ENCODE data around the gene MTX1. TPM values are rescaled to one million over a fixed set of nuclear protein-coding genes. Genes with fewer than 3 reads are reported as not detected.

The MTX1 gene
- total RNA-seq, 2 donors from 2014 or later = 49.6 to 57.1 TPM

- Histone ChIP-seq H3K4me3 (peak within 1 kb of the TSS; percentile 65 to 68), H3K9me3 (no peaks in the 10 kb centered on the region), H3K36me3 (peaks cover 0 to 16% of the 10 kb centered on the region in 2 donors), H3K27ac (peak within 1 kb of the TSS; percentile 72 to 79), H3K27me3 (replicated peaks; ENCODE audit: insufficient read depth) (no peaks in the 10 kb centered on the region), H3K4me1 (replicated peaks) (no peaks in the 10 kb centered on the region)
- TF ChIP-seq POLR2AphosphoS5 (IDR thresholded peaks at IDR 0.05) (peak; percentile 99), POLR2A (IDR thresholded peaks at IDR 0.05) (peak; percentile 58), CTCF (IDR thresholded peaks at IDR 0.05) (no peak)
- peak; percentile 98 for DNase-seq (ENCODE audit: low spot score)
- intact Hi-C loops (cut with DNase I) = no loop called here
- under 1% methylated on average over 47 of the region's 47 CpGs for WGBS
Observed at GRCh38 chr1:155261852-155262673, 53.6 kb downstream of the MTX1 start, which contains the start of gene SCAMP3. Gene SCAMP3 (minus strand): TSS chr1:155262360. CDS start chr1:155262151, 209 bp downstream.

GRCh38 chr1:155263067-155263466, 54.6 kb downstream of the MTX1 start:
- Histone ChIP-seq H3K27me3 (replicated peaks; ENCODE audit: insufficient read depth) (no peaks in the 10 kb centered on the region), H3K4me1 (replicated peaks) (no peaks in the 10 kb centered on the region), H3K9me3 (no peaks in the 10 kb centered on the region), H3K36me3 (peaks cover 0 to 26% of the 10 kb centered on the region in 2 donors), H3K4me3 (no peak overlapping the region), H3K27ac (peak overlapping the region in 1 of 2 donors; percentile 79)
- TF ChIP-seq POLR2A (IDR thresholded peaks at IDR 0.05) (no peak), POLR2AphosphoS5 (IDR thresholded peaks at IDR 0.05) (no peak), CTCF (IDR thresholded peaks at IDR 0.05) (no peak)
- 80% methylated on average over 11 of the region's 11 CpGs for WGBS
- no peak for DNase-seq (ENCODE audit: low spot score)
- intact Hi-C loops (cut with DNase I) = no loop called here

MicroRNA genes within 50 kb of the gene (microRNA counts, 767-probe panel; counts per million panel counts)
- microRNA hsa-miR-92b-3p = 659 to 2,063 counts per million in 2 donors

Other genes with a start within 250 kb of the MTX1 start
- 10 to 100 TPM; 44.1 to 44.6 TPM for gene PYGO2, start 246.9 kb upstream of the MTX1 start, total RNA-seq
- 10 to 100 TPM; 85.0 to 97.2 TPM for gene SHC1, start 237.9 kb upstream of the MTX1 start, total RNA-seq
- 10 to 100 TPM; 33.5 to 47.5 TPM for gene CKS1B, start 234.0 kb upstream of the MTX1 start, total RNA-seq
- gene FLAD1, start 225.4 kb upstream of the MTX1 start, total RNA-seq = 10 to 100 TPM; 31.5 to 35.3 TPM
- gene LENEP, start 215.1 kb upstream of the MTX1 start, total RNA-seq = not detected
- gene ZBTB7B, start 205.9 kb upstream of the MTX1 start, total RNA-seq = 100 to 1,000 TPM in 1 of 2 donors, 10 to 100 TPM in 1; 60.0 to 103 TPM
- gene DCST2, start 174.9 kb upstream of the MTX1 start, total RNA-seq = 1 to 10 TPM; 2.3 to 5.3 TPM
- under 1 TPM in 1 of 2 donors, not detected in 1; 0.51 TPM for gene DCST1, start 174.9 kb upstream of the MTX1 start, total RNA-seq
- 100 to 1,000 TPM in 1 of 2 donors, 10 to 100 TPM in 1; 72.5 to 138 TPM for gene ADAM15, start 157.4 kb upstream of the MTX1 start, total RNA-seq
- 10 to 100 TPM; 10.3 to 23.4 TPM for gene EFNA4, start 145.0 kb upstream of the MTX1 start, total RNA-seq
- 1 to 10 TPM; 5.9 to 8.4 TPM for gene EFNA3, start 129.9 kb upstream of the MTX1 start, total RNA-seq
- 100 to 1,000 TPM in 1 of 2 donors, 10 to 100 TPM in 1; 85.1 to 132 TPM for gene EFNA1, start 80.8 kb upstream of the MTX1 start, total RNA-seq
- gene SLC50A1, start 72.8 kb upstream of the MTX1 start, total RNA-seq = 10 to 100 TPM; 26.6 to 48.0 TPM
- 10 to 100 TPM; 93.6 to 97.0 TPM for gene DPM3, start 68.2 kb upstream of the MTX1 start, total RNA-seq
- 100 to 1,000 TPM; 111 to 236 TPM for gene KRTCAP2, start 35.4 kb upstream of the MTX1 start, total RNA-seq
- gene TRIM46, start 34.8 kb upstream of the MTX1 start, total RNA-seq = 1 to 10 TPM in 1 of 2 donors, under 1 TPM in 1; 0.14 to 1.6 TPM
- gene THBS3, start 798 bp upstream of the MTX1 start, total RNA-seq = 10 to 100 TPM; 13.1 to 38.5 TPM
- gene ENTREP3, start 46.8 kb downstream of the MTX1 start, total RNA-seq = 10 to 100 TPM; 19.6 to 24.3 TPM
- 10 to 100 TPM; 84.1 to 97.8 TPM for gene SCAMP3, start 53.7 kb downstream of the MTX1 start, total RNA-seq
- 10 to 100 TPM; 28.1 to 56.5 TPM for gene CLK2, start 64.8 kb downstream of the MTX1 start, total RNA-seq
- gene HCN3, start 68.8 kb downstream of the MTX1 start, total RNA-seq = 1 to 10 TPM; 1.9 to 2.6 TPM
- not detected for gene PKLR, start 92.7 kb downstream of the MTX1 start, total RNA-seq
- 100 to 1,000 TPM in 1 of 2 donors, 10 to 100 TPM in 1; 59.6 to 100 TPM for gene FDPS, start 100.2 kb downstream of the MTX1 start, total RNA-seq
- gene RUSC1, start 112.2 kb downstream of the MTX1 start, total RNA-seq = 10 to 100 TPM; 34.0 to 35.1 TPM